ENCODE measurements around the gene LIFR. TPM values are rescaled to one million over a fixed set of nuclear protein-coding genes. Genes with fewer than 3 reads are reported as not detected.

The LIFR gene
- total RNA-seq, 4 donors from 2014 or later = 3.1 to 72.9 (median 16.9) TPM

- Histone ChIP-seq H3K4me1 (peaks cover 0 to 16% (median 0%) of the 10 kb centered on the region in 3 donors), H3K27me3 (no peaks in the 10 kb centered on the region), H3K9me3 (no peaks in the 10 kb centered on the region), H3K36me3 (no peaks in the 10 kb centered on the region), H3K27ac (no peak overlapping the region), H3K4me3 (no peak overlapping the region)
- TF ChIP-seq, protein P1, sequence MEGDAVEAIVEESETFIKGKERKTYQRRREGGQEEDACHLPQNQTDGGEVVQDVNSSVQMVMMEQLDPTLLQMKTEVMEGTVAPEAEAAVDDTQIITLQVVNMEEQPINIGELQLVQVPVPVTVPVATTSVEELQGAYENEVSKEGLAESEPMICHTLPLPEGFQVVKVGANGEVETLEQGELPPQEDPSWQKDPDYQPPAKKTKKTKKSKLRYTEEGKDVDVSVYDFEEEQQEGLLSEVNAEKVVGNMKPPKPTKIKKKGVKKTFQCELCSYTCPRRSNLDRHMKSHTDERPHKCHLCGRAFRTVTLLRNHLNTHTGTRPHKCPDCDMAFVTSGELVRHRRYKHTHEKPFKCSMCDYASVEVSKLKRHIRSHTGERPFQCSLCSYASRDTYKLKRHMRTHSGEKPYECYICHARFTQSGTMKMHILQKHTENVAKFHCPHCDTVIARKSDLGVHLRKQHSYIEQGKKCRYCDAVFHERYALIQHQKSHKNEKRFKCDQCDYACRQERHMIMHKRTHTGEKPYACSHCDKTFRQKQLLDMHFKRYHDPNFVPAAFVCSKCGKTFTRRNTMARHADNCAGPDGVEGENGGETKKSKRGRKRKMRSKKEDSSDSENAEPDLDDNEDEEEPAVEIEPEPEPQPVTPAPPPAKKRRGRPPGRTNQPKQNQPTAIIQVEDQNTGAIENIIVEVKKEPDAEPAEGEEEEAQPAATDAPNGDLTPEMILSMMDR (IDR thresholded peaks at IDR 0.05) = no peak
- TF ChIP-seq POLR2A (IDR thresholded peaks at IDR 0.05) = no peak
- DNase-seq = no peak
- 78 to 85% methylated on average over 4 of the region's 4 CpGs for WGBS, 2 donors
- intact Hi-C loops (cut with DNase I) = no loop called here
These were observed 18.9 kb downstream of the LIFR start for GRCh38 chr5:38537505-38537904.

DNA sequence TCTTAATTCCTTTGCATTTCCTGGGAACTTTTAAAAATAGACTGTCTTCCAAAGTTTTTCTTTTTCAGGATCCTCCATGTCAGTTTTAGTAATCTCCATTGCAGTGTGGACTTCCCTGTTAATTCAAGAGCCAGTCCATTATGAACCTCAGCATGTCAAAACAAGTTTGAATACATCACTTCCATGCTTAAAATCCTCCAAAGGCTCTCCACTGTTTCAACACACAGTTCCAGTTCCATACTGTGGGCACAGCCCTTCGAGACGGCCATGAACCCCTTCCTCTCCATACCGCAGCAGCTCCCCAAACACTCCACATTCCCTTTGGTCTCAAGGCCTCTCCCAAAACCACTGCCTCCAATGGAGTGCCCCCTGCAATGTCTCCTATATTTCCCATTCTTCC is 19.5 kb downstream of the LIFR start:
- TF ChIP-seq, protein P1 (IDR thresholded peaks at IDR 0.05) = no peak
- TF ChIP-seq POLR2A (IDR thresholded peaks at IDR 0.05) = no peak
- Histone ChIP-seq H3K4me1 (peaks cover 0 to 16% (median 0%) of the 10 kb centered on the region in 3 donors), H3K27ac (no peak overlapping the region), H3K36me3 (no peaks in the 10 kb centered on the region), H3K9me3 (no peaks in the 10 kb centered on the region), H3K27me3 (no peaks in the 10 kb centered on the region), H3K4me3 (no peak overlapping the region)
- 54 to 89% methylated on average over 3 of the region's 3 CpGs for WGBS, 2 donors
- DNase-seq = no peak
- intact Hi-C loops (cut with DNase I) = no loop called here

DNA sequence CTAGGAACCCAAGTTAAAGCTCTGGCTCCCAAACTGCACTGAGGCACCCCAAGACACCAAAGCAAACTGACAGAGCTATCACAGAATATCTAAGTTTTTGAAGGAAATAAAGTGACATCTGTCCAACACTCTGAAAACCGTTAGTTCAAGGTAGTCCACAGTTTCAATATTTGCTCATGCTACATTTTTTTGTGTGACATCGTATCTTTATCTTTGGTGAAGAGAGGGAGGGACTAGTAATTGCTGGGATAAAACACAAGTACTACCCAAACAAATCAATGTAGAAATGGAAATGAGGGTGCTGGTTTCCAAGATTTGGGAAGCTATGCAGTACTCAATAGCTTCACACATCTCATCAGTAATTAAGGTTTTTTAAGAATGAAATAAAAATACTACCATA is 20.6 kb downstream of the LIFR start:
- H3K27ac ChIP-seq = no peak overlapping the region
- H3K36me3 ChIP-seq = no peaks in the 10 kb centered on the region
- peaks cover 0 to 12% (median 0%) of the 10 kb centered on the region in 3 donors for H3K4me1 ChIP-seq
- 68 to 89% methylated on average over 2 of the region's 2 CpGs for WGBS, 2 donors
- H3K4me3 ChIP-seq = no peak overlapping the region
- intact Hi-C loops (cut with DNase I) = no loop called here
- TF ChIP-seq POLR2A (IDR thresholded peaks at IDR 0.05) = no peak
- TF ChIP-seq, protein P1 (IDR thresholded peaks at IDR 0.05) = no peak
- no peaks in the 10 kb centered on the region for H3K27me3 ChIP-seq
- H3K9me3 ChIP-seq = no peaks in the 10 kb centered on the region
- no peak for DNase-seq

- TF ChIP-seq POLR2A (IDR thresholded peaks at IDR 0.05) = no peak
- TF ChIP-seq, protein P1 (IDR thresholded peaks at IDR 0.05) = no peak
- Histone ChIP-seq H3K27me3 (no peaks in the 10 kb centered on the region), H3K9me3 (no peaks in the 10 kb centered on the region), H3K36me3 (no peaks in the 10 kb centered on the region), H3K4me3 (no peak overlapping the region), H3K4me1 (peaks cover 0 to 10% (median 0%) of the 10 kb centered on the region in 3 donors), H3K27ac (no peak overlapping the region)
- WGBS, 2 donors = 71 to 77% methylated on average over 4 of the region's 4 CpGs
- intact Hi-C loops (cut with DNase I) = no loop called here
- no peak for DNase-seq
These were observed 21.1 kb downstream of the LIFR start for GRCh38 chr5:38535248-38535750.

- H3K36me3 ChIP-seq = no peaks in the 10 kb centered on the region
- no peak overlapping the region for H3K27ac ChIP-seq
- TF ChIP-seq, protein P1 (IDR thresholded peaks at IDR 0.05) = no peak
- peaks cover 0 to 10% (median 0%) of the 10 kb centered on the region in 3 donors for H3K4me1 ChIP-seq
- 45 to 90% methylated on average over 1 of the region's 1 CpG for WGBS, 2 donors
- no peaks in the 10 kb centered on the region for H3K27me3 ChIP-seq
- no peak for DNase-seq
- no peaks in the 10 kb centered on the region for H3K9me3 ChIP-seq
- no peak overlapping the region for H3K4me3 ChIP-seq
- intact Hi-C loops (cut with DNase I) = no loop called here
These were observed 22.3 kb downstream of the LIFR start for GRCh38 chr5:38534156-38534453.
